ENCODE measurements around the gene SPSB1.

- TF ChIP-seq, protein P1, sequence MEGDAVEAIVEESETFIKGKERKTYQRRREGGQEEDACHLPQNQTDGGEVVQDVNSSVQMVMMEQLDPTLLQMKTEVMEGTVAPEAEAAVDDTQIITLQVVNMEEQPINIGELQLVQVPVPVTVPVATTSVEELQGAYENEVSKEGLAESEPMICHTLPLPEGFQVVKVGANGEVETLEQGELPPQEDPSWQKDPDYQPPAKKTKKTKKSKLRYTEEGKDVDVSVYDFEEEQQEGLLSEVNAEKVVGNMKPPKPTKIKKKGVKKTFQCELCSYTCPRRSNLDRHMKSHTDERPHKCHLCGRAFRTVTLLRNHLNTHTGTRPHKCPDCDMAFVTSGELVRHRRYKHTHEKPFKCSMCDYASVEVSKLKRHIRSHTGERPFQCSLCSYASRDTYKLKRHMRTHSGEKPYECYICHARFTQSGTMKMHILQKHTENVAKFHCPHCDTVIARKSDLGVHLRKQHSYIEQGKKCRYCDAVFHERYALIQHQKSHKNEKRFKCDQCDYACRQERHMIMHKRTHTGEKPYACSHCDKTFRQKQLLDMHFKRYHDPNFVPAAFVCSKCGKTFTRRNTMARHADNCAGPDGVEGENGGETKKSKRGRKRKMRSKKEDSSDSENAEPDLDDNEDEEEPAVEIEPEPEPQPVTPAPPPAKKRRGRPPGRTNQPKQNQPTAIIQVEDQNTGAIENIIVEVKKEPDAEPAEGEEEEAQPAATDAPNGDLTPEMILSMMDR (IDR thresholded peaks at IDR 0.05), result no peak
- TF ChIP-seq POLR2A (IDR thresholded peaks at IDR 0.05), result no peak
These were observed 83.7 kb downstream of the SPSB1 start for GRCh38 chr1:9376430-9376829.

Data from thyroid gland (tissue), 4 donors.